Tongue (tissue), 2 donors: Measurements from ENCODE around the gene AKAP7. TPM values are rescaled to one million over a fixed set of nuclear protein-coding genes. Genes with fewer than 3 reads are reported as not detected.

Experiments used
- DNase-seq: peaks from one replicate; pipeline ENCODE4 v3.0.0-alpha.2; 2015
- total RNA-seq: library from RNA; depleted of rRNA; stranded (reverse); fragments of >200 nt; gene quantifications from one replicate; pipeline ENCODE4 v1.2.3, GENCODE V29; 2014

The AKAP7 gene
- total RNA-seq, 1 donor from 2014 or later, result 20.3 TPM

GRCh38 chr6:131199568-131200272 lies 64.5 kb downstream of the AKAP7 start:
- peak; percentile 61 for DNase-seq

- DNase-seq, result no peak
Observed at GRCh38 chr6:131205481-131206244, 70.4 kb downstream of the AKAP7 start.

- no peak for DNase-seq
Observed at GRCh38 chr6:131206463-131207251, 71.4 kb downstream of the AKAP7 start.

- no peak for DNase-seq
Observed at GRCh38 chr6:131208787-131209186, 73.5 kb downstream of the AKAP7 start.

- DNase-seq, result no peak
Observed at GRCh38 chr6:131210469-131210868, 75.2 kb downstream of the AKAP7 start.

GRCh38 chr6:131212024-131212423 lies 76.8 kb downstream of the AKAP7 start:
- no peak for DNase-seq

GRCh38 chr6:131212913-131213312 lies 77.6 kb downstream of the AKAP7 start:
- DNase-seq, result no peak

GRCh38 chr6:131213501-131213990 lies 78.3 kb downstream of the AKAP7 start:
- DNase-seq, result peak; percentile 84

- DNase-seq, result no peak
Observed at GRCh38 chr6:131215219-131215618, 80.0 kb downstream of the AKAP7 start.

- no peak for DNase-seq
Observed at GRCh38 chr6:131216246-131216645, 81.0 kb downstream of the AKAP7 start.

GRCh38 chr6:131222773-131223172 lies 87.5 kb downstream of the AKAP7 start:
- no peak for DNase-seq

- DNase-seq, result peak; percentile 42
Observed at GRCh38 chr6:131223416-131223815, 88.1 kb downstream of the AKAP7 start.

- no peak for DNase-seq
Observed at GRCh38 chr6:131225127-131225526, 89.9 kb downstream of the AKAP7 start.

GRCh38 chr6:131225959-131226358 lies 90.7 kb downstream of the AKAP7 start:
- DNase-seq, result no peak

GRCh38 chr6:131226459-131227157 lies 91.3 kb downstream of the AKAP7 start:
- no peak for DNase-seq

GRCh38 chr6:131227158-131227543 lies 91.9 kb downstream of the AKAP7 start:
- no peak for DNase-seq

GRCh38 chr6:131231103-131231502 lies 95.8 kb downstream of the AKAP7 start:
- no peak for DNase-seq

GRCh38 chr6:131231891-131232290 lies 96.6 kb downstream of the AKAP7 start:
- no peak for DNase-seq

GRCh38 chr6:131244942-131245341 lies 109.7 kb downstream of the AKAP7 start:
- no peak for DNase-seq

- DNase-seq, result peak; percentile 86
Observed at GRCh38 chr6:131250122-131250521, 114.9 kb downstream of the AKAP7 start.

- peak; percentile 9 for DNase-seq
Observed at GRCh38 chr6:131250936-131251335, 115.7 kb downstream of the AKAP7 start.

- peak; percentile 27 for DNase-seq
Observed at GRCh38 chr6:131251590-131252199, 116.4 kb downstream of the AKAP7 start.
